Esophagus muscularis mucosa (tissue), 4 donors: ENCODE data around the gene RPL27A.

ENCODE experiments used
- CTCF ChIP-seq, 3 experiments: fragments of 200-600 bp in 2 of 3; fragments of 450-650 bp in 1 of 3; sonication (generic) in 2 of 3; IDR thresholded peaks; one replicate each; pipeline ENCODE4 v1.5.1; 2017 to 2019; ENCODE audit warnings: antibody characterized with exemption in 3 of 3, mild to moderate bottlenecking in 2 of 3, moderate library complexity in 1 of 3
- EP300 ChIP-seq: sonication (generic); formaldehyde crosslinking; IDR thresholded peaks from one replicate; pipeline ENCODE4 v1.6.1; 2017; ENCODE audit warnings: antibody characterized with exemption
- POLR2A ChIP-seq: fragments of 450-650 bp; IDR thresholded peaks from one replicate; pipeline ENCODE4 v1.6.1; 2017; ENCODE audit warnings: antibody characterized with exemption, moderate library complexity, mild to moderate bottlenecking, low read depth

GRCh38 chr11:8739309-8739793 is 56.8 kb downstream of the RPL27A start:
- TF ChIP-seq POLR2A (no peak), EP300 (no peak), CTCF (IDR thresholded peaks at IDR 0.05) (no peak)
